SK-N-SH (cell line): Measurements from ENCODE around the gene ZBTB7B.
A peak's percentile ranks its signal among the peaks of the same experiment; 100 is the strongest.

Experiments
- FOSL2 ChIP-seq: IDR thresholded peaks from 2 replicates; pipeline ENCODE4 v1.4.0; 2012; ENCODE audit warnings: low read depth, mild to moderate bottlenecking, moderate library complexity, borderline replicate concordance
- GATA2 ChIP-seq: sonication (generic); formaldehyde crosslinking; IDR thresholded peaks from 2 replicates; pipeline ENCODE4 v1.5.0; 2020; ENCODE audit warnings: mild to moderate bottlenecking, missing genetic modification reagents
- MEF2A ChIP-seq: IDR thresholded peaks from 2 replicates; pipeline ENCODE4 v1.4.0; 2012; ENCODE audit warnings: low read depth, borderline replicate concordance
- POLR2AphosphoS5 ChIP-seq: IDR thresholded peaks from 2 replicates; pipeline ENCODE4 v1.6.1; 2012; ENCODE audit warnings: low read depth, low read length
- RCOR1 ChIP-seq: fragments of 150-350 bp; IDR thresholded peaks from 2 replicates; pipeline ENCODE4 v1.6.1; 2017; ENCODE audit warnings: antibody characterized with exemption, low read length
- SMC3 ChIP-seq: IDR thresholded peaks from 2 replicates; pipeline ENCODE4 v1.6.1; 2012; ENCODE audit warnings: low read depth, low read length, improper control_type of control experiment
- TF ChIP-seq, protein P1 (sequence below): fragments of 150-350 bp; IDR thresholded peaks from 2 replicates; pipeline ENCODE4 v1.6.1; 2017; ENCODE audit warnings: antibody characterized with exemption, low read length, low read depth, borderline replicate concordance
- TF ChIP-seq, protein P2 (sequence below): fragments of 200-600 bp; sonication (generic); IDR thresholded peaks from 2 replicates; pipeline ENCODE4 v1.6.1; 2017; ENCODE audit warnings: antibody characterized with exemption, mild to moderate bottlenecking, moderate library complexity

DNA sequence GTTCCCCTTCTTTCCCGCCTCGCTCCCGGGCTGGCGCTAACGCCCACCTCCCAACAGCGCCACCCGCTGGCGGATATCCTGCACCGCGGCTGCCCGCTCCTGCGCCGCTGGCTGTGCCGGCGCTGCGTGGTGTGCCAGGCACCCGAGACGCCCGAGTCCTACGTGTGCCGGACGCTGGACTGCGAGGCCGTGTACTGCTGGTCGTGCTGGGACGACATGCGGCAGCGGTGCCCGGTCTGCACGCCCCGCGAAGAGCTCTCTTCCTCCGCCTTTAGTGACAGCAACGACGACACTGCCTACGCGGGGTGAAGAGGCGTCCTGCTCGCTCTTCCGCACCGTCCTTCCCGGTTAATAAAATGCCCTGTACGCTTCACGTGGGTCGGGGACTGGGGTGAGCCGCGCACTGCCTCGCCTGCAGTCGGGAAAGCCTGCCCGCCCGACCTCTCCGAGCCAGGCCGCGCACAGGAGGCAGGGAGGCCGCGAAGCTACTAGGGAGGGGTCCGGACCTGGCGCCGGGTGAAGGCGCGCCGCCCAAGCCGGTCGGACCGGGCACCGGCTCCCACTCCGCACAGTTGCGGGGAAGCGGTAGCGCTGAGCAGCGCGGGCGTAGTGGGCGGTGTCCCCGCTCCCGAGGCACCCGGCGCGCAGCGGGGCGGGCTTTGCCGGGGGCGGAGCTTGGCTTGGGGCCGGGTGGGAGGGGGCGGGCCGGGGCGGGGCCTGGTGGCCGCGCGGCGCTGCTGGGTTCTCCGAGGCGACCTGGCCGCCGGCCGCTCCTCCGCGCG is 48.1 kb downstream of the ZBTB7B start, which contains the start of gene ADAM15:
- TF ChIP-seq RCOR1 (no peak), GATA2 (CRISPR knock-in tag) (no peak), POLR2AphosphoS5 (0 out of 2 replicates have a peak, but pooled peaks have one; percentile 21), MEF2A (no peak), FOSL2 (no peak), SMC3 (peak; percentile 50)
- TF ChIP-seq, protein P1, sequence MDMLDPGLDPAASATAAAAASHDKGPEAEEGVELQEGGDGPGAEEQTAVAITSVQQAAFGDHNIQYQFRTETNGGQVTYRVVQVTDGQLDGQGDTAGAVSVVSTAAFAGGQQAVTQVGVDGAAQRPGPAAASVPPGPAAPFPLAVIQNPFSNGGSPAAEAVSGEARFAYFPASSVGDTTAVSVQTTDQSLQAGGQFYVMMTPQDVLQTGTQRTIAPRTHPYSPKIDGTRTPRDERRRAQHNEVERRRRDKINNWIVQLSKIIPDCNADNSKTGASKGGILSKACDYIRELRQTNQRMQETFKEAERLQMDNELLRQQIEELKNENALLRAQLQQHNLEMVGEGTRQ, result no peak
- TF ChIP-seq, protein P2, sequence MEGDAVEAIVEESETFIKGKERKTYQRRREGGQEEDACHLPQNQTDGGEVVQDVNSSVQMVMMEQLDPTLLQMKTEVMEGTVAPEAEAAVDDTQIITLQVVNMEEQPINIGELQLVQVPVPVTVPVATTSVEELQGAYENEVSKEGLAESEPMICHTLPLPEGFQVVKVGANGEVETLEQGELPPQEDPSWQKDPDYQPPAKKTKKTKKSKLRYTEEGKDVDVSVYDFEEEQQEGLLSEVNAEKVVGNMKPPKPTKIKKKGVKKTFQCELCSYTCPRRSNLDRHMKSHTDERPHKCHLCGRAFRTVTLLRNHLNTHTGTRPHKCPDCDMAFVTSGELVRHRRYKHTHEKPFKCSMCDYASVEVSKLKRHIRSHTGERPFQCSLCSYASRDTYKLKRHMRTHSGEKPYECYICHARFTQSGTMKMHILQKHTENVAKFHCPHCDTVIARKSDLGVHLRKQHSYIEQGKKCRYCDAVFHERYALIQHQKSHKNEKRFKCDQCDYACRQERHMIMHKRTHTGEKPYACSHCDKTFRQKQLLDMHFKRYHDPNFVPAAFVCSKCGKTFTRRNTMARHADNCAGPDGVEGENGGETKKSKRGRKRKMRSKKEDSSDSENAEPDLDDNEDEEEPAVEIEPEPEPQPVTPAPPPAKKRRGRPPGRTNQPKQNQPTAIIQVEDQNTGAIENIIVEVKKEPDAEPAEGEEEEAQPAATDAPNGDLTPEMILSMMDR, result peak; percentile 88
